H9 (cell line): ENCODE data around the gene C1QTNF6. TPM values are rescaled to one million over a fixed set of nuclear protein-coding genes. Genes with fewer than 3 reads are reported as not detected.

Experiments used
- DNase-seq: peaks from one replicate; pipeline ENCODE4 v3.0.0-alpha.2; 2017
- H2AFZ ChIP-seq: one replicate; pipeline ENCODE4 v1.6.1; 2013; ENCODE audit warnings: mild to moderate bottlenecking, low read length, control low read depth, moderate library complexity
- H2AK5ac ChIP-seq: 2 replicates; pipeline ENCODE4 v1.6.1; 2013; ENCODE audit warnings: low read length, control low read depth, mixed read lengths; ENCODE audit not compliant: insufficient read length
- H2BK120ac ChIP-seq: one replicate; pipeline ENCODE4 v1.6.1; 2013; ENCODE audit warnings: low read depth, mild to moderate bottlenecking, low read length, control low read depth, inconsistent platforms; ENCODE audit not compliant: poor library complexity, severe bottlenecking
- H2BK12ac ChIP-seq: 2 replicates; pipeline ENCODE4 v1.6.1; 2013; ENCODE audit warnings: low read length, control low read depth, mixed read lengths, low read depth; ENCODE audit not compliant: insufficient read length
- H2BK15ac ChIP-seq: 2 replicates; pipeline ENCODE4 v1.6.1; 2013; ENCODE audit warnings: low read depth, low read length, control low read depth
- H2BK20ac ChIP-seq: one replicate; pipeline ENCODE4 v1.6.1; 2013; ENCODE audit warnings: low read depth, mild to moderate bottlenecking, low read length, control low read depth, inconsistent platforms; ENCODE audit not compliant: poor library complexity, severe bottlenecking
- H2BK5ac ChIP-seq: 2 replicates; pipeline ENCODE4 v1.6.1; 2013; ENCODE audit warnings: low read length, control low read depth, mixed read lengths; ENCODE audit not compliant: insufficient read length
- H3K14ac ChIP-seq: 2 replicates; pipeline ENCODE4 v1.6.1; 2013; ENCODE audit warnings: low read length, control low read depth; ENCODE audit not compliant: insufficient read depth
- H3K18ac ChIP-seq: 2 replicates; pipeline ENCODE4 v1.6.1; 2013; ENCODE audit warnings: low read depth, mild to moderate bottlenecking, mixed read lengths, low read length, control low read depth; ENCODE audit not compliant: insufficient read length
- H3K23ac ChIP-seq: 2 replicates; pipeline ENCODE4 v1.6.1; 2013; ENCODE audit warnings: low read length, control low read depth, mixed read lengths, low read depth; ENCODE audit not compliant: insufficient read length
- H3K23me2 ChIP-seq: 2 replicates; pipeline ENCODE4 v1.6.1; 2013; ENCODE audit warnings: low read depth, mild to moderate bottlenecking, mixed read lengths, low read length, control low read depth; ENCODE audit not compliant: insufficient read length, poor library complexity, severe bottlenecking
- H3K27ac ChIP-seq: 2 replicates; pipeline ENCODE4 v1.5.1; 2013; ENCODE audit warnings: low read length, control low read depth, mixed read lengths, low read depth; ENCODE audit not compliant: insufficient read length
- H3K27me3 ChIP-seq: 2 replicates; pipeline ENCODE4 v1.6.1; 2013; ENCODE audit warnings: low read length, control low read depth, inconsistent platforms; ENCODE audit not compliant: insufficient read depth
- H3K4ac ChIP-seq: 2 replicates; pipeline ENCODE4 v1.6.1; 2013; ENCODE audit warnings: low read depth, mild to moderate bottlenecking, control low read depth, inconsistent platforms, low read length, moderate library complexity
- H3K4me1 ChIP-seq: 2 replicates; pipeline ENCODE4 v1.6.1; 2013; ENCODE audit warnings: low read length, control low read depth, inconsistent platforms; ENCODE audit not compliant: insufficient read depth
- H3K4me2 ChIP-seq: 2 replicates; pipeline ENCODE4 v1.6.1; 2013; ENCODE audit warnings: low read length, control low read depth, mixed read lengths; ENCODE audit not compliant: insufficient read length, insufficient read depth
- H3K56ac ChIP-seq: 2 replicates; pipeline ENCODE4 v1.6.1; 2013; ENCODE audit warnings: low read depth, mild to moderate bottlenecking, mixed read lengths, low read length, control low read depth; ENCODE audit not compliant: insufficient read length
- H3K79me1 ChIP-seq: 2 replicates; pipeline ENCODE4 v1.6.1; 2013; ENCODE audit warnings: low read depth, mild to moderate bottlenecking, moderate library complexity, low read length, control low read depth, inconsistent platforms; ENCODE audit not compliant: insufficient read depth, poor library complexity, severe bottlenecking
- H3K79me2 ChIP-seq: 2 replicates; pipeline ENCODE4 v1.6.1; 2013; ENCODE audit warnings: low read length, control low read depth, inconsistent platforms; ENCODE audit not compliant: insufficient read depth
- H3K9ac ChIP-seq: 2 replicates; pipeline ENCODE4 v1.6.1; 2013; ENCODE audit warnings: low read length, control low read depth, mixed read lengths; ENCODE audit not compliant: insufficient read length; ENCODE audit errors: extremely low read depth
- H3K9me3 ChIP-seq: one replicate; pipeline ENCODE4 v1.6.1; 2013; ENCODE audit warnings: low read depth, low read length, inconsistent platforms; ENCODE audit not compliant: control insufficient read depth
- H3T11ph ChIP-seq: one replicate; pipeline ENCODE4 v1.6.1; 2013; ENCODE audit warnings: mild to moderate bottlenecking, low read length, control low read depth, inconsistent platforms
- H4K20me1 ChIP-seq: one replicate; pipeline ENCODE4 v1.6.1; 2013; ENCODE audit not compliant: control insufficient read depth, insufficient read length, insufficient read depth
- H4K5ac ChIP-seq: 2 replicates; pipeline ENCODE4 v1.6.1; 2013; ENCODE audit warnings: low read depth, mild to moderate bottlenecking, mixed read lengths, low read length, control low read depth; ENCODE audit not compliant: insufficient read length
- H4K8ac ChIP-seq: replicated peaks from 2 replicates; pipeline ENCODE4 v1.6.1; 2013; ENCODE audit warnings: low read length, control low read depth, mixed read lengths, low read depth; ENCODE audit not compliant: insufficient read length
- H4K91ac ChIP-seq: 2 replicates; pipeline ENCODE4 v1.6.1; 2013; ENCODE audit warnings: low read depth, mild to moderate bottlenecking, moderate library complexity, mixed read lengths, low read length, control low read depth; ENCODE audit not compliant: insufficient read length
- H3K27ac Mint-ChIP-seq, 3 experiments: 2 replicates in 2 of 3; 3 replicates in 1 of 3; pipeline ENCODE4 v1.8.0; 2020 to 2021; ENCODE audit warnings: mixed read lengths in 3 of 3, mild to moderate bottlenecking in 1 of 3, moderate library complexity in 1 of 3
- H3K27me3 Mint-ChIP-seq: 2 replicates; pipeline ENCODE4 v1.8.0; 2021; ENCODE audit warnings: low read depth, mild to moderate bottlenecking, moderate library complexity, mixed read lengths
- H3K36me3 Mint-ChIP-seq, 3 experiments: 2 replicates in 2 of 3; 3 replicates in 1 of 3; pipeline ENCODE4 v1.8.0; 2020 to 2021; ENCODE audit warnings: low read depth in 3 of 3, mixed read lengths in 3 of 3; ENCODE audit not compliant: insufficient read depth in 1 of 3
- H3K4me1 Mint-ChIP-seq, 2 experiments: 2 replicates each; pipeline ENCODE4 v1.8.0; 2020; ENCODE audit warnings: mixed read lengths in 2 of 2
- H3K4me3 Mint-ChIP-seq, 2 experiments: 2 replicates in 1 of 2; 3 replicates in 1 of 2; pipeline ENCODE4 v1.8.0; 2020 to 2021; ENCODE audit warnings: mild to moderate bottlenecking in 2 of 2, mixed read lengths in 2 of 2, moderate library complexity in 1 of 2
- H3K9me3 Mint-ChIP-seq, 2 experiments: 2 replicates in 1 of 2; 3 replicates in 1 of 2; pipeline ENCODE4 v1.8.0; 2020; ENCODE audit warnings: mild to moderate bottlenecking in 2 of 2, mixed read lengths in 2 of 2, moderate library complexity in 1 of 2
- WGBS: extraction: QIAGEN DNeasy Blood & Tissue Kit; methylation state at CpG from one replicate; pipeline ENCODE4 v1.1.7; 2013; ENCODE audit warnings: missing lambda C conversion rate, low lambda C conversion rate, mixed read lengths; ENCODE audit not compliant: insufficient read length; ENCODE audit errors: extremely low coverage; 5-methylcytosine and 5-hydroxymethylcytosine counted together
- total RNA-seq: library from RNA; stranded (reverse); gene quantifications from 2 replicates; pipeline ENCODE4 v1.2.1, GENCODE V29; 2021
- TF ChIP-seq, protein P1 (sequence below): fragments of 200-600 bp; sonication (generic); conservative IDR thresholded peaks from 3 replicates; pipeline ENCODE4 v1.8.0; 2021; ENCODE audit warnings: antibody characterized with exemption, mild to moderate bottlenecking

The C1QTNF6 gene
- total RNA-seq, 1 experiment from 2014 or later, result 5.0 TPM

DNA sequence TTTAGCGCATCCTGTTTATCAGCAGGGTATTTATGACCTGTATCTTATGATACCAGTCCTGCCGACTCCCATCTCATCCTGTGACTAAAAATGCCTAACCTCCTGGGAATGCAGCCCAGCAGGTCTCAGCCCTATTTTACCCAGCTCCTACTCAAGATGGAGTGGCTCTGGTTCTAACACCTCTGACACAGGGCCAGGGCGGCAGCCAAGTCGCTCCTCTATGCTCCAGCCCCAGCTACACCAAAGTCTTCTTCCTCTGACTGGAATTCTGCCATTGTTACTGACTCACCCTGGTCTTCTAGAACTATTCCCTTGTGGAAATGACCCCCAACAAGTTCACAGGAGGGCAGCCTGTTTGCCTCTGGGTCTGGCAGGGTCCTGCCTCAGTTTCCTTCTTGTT, 7.9 kb upstream of the C1QTNF6 start:
- Mint-ChIP-seq H3K4me3 (no peak overlapping the region), H3K9me3 (peaks cover 16 to 20% of the 10 kb centered on the region in 2 experiments), H3K4me1 (peaks cover 19 to 34% of the 10 kb centered on the region in 2 experiments), H3K27me3 (peaks cover 6% of the 10 kb centered on the region), H3K27ac (no peak overlapping the region), H3K36me3 (peaks cover 12 to 18% (median 12%) of the 10 kb centered on the region in 3 experiments)
- Histone ChIP-seq H4K5ac (no peak overlapping the region), H3K4ac (no peak overlapping the region), H2BK20ac (no peak overlapping the region), H3K4me2 (no peak overlapping the region), H2BK120ac (no peak overlapping the region), H3T11ph (no peak overlapping the region), H3K4me1 (no peaks in the 10 kb centered on the region; the same call in 1 of the 2 replicates), H4K8ac (no peak overlapping the region), H3K23me2 (peaks cover 5% of the 10 kb centered on the region), H2AK5ac (no peak overlapping the region), H3K79me2 (no peaks in the 10 kb centered on the region), H3K56ac (no peak overlapping the region), H3K27me3 (no peaks in the 10 kb centered on the region), H4K91ac (no peak overlapping the region), H4K20me1 (no peaks in the 10 kb centered on the region), H3K27ac (no peak overlapping the region), H3K14ac (no peak overlapping the region), H2BK12ac (no peak overlapping the region), H2BK15ac (no peak overlapping the region), H2BK5ac (no peak overlapping the region), H3K9me3 (peaks cover 5% of the 10 kb centered on the region), H2AFZ (no peak overlapping the region), H3K79me1 (no peaks in the 10 kb centered on the region), H3K18ac (no peak overlapping the region), H3K23ac (no peak overlapping the region), H3K9ac (no peak overlapping the region)
- TF ChIP-seq, protein P1, sequence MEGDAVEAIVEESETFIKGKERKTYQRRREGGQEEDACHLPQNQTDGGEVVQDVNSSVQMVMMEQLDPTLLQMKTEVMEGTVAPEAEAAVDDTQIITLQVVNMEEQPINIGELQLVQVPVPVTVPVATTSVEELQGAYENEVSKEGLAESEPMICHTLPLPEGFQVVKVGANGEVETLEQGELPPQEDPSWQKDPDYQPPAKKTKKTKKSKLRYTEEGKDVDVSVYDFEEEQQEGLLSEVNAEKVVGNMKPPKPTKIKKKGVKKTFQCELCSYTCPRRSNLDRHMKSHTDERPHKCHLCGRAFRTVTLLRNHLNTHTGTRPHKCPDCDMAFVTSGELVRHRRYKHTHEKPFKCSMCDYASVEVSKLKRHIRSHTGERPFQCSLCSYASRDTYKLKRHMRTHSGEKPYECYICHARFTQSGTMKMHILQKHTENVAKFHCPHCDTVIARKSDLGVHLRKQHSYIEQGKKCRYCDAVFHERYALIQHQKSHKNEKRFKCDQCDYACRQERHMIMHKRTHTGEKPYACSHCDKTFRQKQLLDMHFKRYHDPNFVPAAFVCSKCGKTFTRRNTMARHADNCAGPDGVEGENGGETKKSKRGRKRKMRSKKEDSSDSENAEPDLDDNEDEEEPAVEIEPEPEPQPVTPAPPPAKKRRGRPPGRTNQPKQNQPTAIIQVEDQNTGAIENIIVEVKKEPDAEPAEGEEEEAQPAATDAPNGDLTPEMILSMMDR, result no peak
- DNase-seq, result no peak
- no CpG with 5 or more reads among the region's 4 CpGs for WGBS
